Measurements from ENCODE around the gene FHL2.

- TF ChIP-seq EZH2 (IDR thresholded peaks at IDR 0.05; ENCODE audit: borderline replicate concordance): no peak
- TF ChIP-seq, protein P1, sequence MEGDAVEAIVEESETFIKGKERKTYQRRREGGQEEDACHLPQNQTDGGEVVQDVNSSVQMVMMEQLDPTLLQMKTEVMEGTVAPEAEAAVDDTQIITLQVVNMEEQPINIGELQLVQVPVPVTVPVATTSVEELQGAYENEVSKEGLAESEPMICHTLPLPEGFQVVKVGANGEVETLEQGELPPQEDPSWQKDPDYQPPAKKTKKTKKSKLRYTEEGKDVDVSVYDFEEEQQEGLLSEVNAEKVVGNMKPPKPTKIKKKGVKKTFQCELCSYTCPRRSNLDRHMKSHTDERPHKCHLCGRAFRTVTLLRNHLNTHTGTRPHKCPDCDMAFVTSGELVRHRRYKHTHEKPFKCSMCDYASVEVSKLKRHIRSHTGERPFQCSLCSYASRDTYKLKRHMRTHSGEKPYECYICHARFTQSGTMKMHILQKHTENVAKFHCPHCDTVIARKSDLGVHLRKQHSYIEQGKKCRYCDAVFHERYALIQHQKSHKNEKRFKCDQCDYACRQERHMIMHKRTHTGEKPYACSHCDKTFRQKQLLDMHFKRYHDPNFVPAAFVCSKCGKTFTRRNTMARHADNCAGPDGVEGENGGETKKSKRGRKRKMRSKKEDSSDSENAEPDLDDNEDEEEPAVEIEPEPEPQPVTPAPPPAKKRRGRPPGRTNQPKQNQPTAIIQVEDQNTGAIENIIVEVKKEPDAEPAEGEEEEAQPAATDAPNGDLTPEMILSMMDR (IDR thresholded peaks at IDR 0.05; ENCODE audit: poor library complexity): no peak
- TF ChIP-seq EZH2phosphoT487 (IDR thresholded peaks at IDR 0.05; ENCODE audit: low read depth, severe bottlenecking, unreplicated experiment): no peak
Measured at GRCh38 chr2:105439141-105439540, 40.3 kb upstream of the FHL2 start.

All from hepatocyte (in vitro differentiated cells).